Measurements from ENCODE around the gene CCL20.

The CCL20 gene

DNA sequence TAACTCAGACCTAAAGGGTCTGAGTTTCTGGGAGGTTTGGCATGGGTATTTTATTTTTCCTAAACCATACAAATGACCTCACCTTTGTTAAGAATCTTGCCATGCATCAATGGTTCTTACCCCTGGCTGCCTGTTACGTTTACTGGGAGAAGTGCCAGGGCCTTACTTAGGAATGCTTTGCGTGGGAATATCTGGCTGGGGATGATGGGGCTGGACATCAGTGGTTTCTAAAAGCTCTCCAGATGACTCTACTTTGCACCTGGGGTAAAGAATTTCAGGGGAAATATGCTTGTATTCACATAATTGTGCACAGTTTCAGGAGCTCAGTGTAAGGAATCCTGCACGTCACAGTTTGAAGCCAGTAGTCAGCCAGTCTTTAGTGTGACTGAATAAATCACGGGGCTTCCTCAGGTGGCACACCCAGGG lies 39.6 kb downstream of the CCL20 start:
- no peaks in the 10 kb centered on the region for H4K20me1 ChIP-seq (ENCODE audit: control insufficient read depth, insufficient read depth, low read depth, low read length)
- no peaks in the 10 kb centered on the region for H3K9me3 ChIP-seq (ENCODE audit: control insufficient read depth, insufficient read depth, low read length)
- H3K9me2 ChIP-seq (replicated peaks; ENCODE audit: control insufficient read depth, low read length) = no peaks in the 10 kb centered on the region
- no peak overlapping the region for H3K4me2 ChIP-seq (ENCODE audit: low read length)
- no peaks in the 10 kb centered on the region for H3K36me3 ChIP-seq (ENCODE audit: control insufficient read depth, low read length)
- H3F3A ChIP-seq (ENCODE audit: control insufficient read depth, insufficient read depth) = no peaks in the 10 kb centered on the region
- H3K27me3 ChIP-seq (ENCODE audit: control insufficient read depth, low read length) = no peaks in the 10 kb centered on the region
- no peak overlapping the region for H3K27ac ChIP-seq (ENCODE audit: low read depth, low read length)
- no peak overlapping the region for H3K4me3 ChIP-seq (ENCODE audit: low read length)
- H3K4me1 ChIP-seq (ENCODE audit: control insufficient read depth, low read length) = no peaks in the 10 kb centered on the region
- H3K79me2 ChIP-seq (ENCODE audit: control insufficient read depth, low read length) = no peaks in the 10 kb centered on the region
- TF ChIP-seq, protein P1, sequence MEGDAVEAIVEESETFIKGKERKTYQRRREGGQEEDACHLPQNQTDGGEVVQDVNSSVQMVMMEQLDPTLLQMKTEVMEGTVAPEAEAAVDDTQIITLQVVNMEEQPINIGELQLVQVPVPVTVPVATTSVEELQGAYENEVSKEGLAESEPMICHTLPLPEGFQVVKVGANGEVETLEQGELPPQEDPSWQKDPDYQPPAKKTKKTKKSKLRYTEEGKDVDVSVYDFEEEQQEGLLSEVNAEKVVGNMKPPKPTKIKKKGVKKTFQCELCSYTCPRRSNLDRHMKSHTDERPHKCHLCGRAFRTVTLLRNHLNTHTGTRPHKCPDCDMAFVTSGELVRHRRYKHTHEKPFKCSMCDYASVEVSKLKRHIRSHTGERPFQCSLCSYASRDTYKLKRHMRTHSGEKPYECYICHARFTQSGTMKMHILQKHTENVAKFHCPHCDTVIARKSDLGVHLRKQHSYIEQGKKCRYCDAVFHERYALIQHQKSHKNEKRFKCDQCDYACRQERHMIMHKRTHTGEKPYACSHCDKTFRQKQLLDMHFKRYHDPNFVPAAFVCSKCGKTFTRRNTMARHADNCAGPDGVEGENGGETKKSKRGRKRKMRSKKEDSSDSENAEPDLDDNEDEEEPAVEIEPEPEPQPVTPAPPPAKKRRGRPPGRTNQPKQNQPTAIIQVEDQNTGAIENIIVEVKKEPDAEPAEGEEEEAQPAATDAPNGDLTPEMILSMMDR (IDR thresholded peaks at IDR 0.05; ENCODE audit: low read depth, low read length, poor library complexity, severe bottlenecking) = no peak
- TF ChIP-seq EZH2phosphoT487 (IDR thresholded peaks at IDR 0.05; ENCODE audit: borderline replicate concordance, low read length) = no peak

DNA sequence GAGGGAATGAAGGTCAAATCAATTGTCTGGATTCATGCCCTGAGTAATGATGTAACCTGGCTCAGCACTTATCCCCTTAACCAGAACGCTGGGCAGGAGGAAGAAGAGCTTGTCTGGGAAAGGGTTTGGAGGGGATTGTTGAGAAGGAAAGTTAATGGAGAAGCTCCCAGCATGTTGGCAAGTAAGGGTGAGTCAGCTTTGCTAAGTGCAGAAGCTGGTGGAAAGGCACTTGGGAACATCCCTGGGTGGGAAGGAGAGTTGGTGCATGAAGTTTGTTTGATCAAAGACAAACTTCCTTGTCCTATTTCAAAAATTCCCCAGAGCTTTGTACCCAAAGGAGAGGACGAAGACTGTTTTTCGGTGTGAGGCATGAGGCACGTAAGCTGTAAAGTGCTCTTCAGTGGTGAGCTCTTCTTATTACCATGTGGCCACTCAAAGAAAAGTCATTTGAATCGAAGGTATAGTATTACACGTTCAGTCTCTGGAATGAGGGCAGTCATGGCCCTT lies 40.2 kb downstream of the CCL20 start:
- H4K20me1 ChIP-seq (ENCODE audit: control insufficient read depth, insufficient read depth, low read depth, low read length) = no peaks in the 10 kb centered on the region
- H3K4me2 ChIP-seq (ENCODE audit: low read length) = no peak overlapping the region
- no peaks in the 10 kb centered on the region for H3K4me1 ChIP-seq (ENCODE audit: control insufficient read depth, low read length)
- H3K9me3 ChIP-seq (ENCODE audit: control insufficient read depth, insufficient read depth, low read length) = no peaks in the 10 kb centered on the region
- no peaks in the 10 kb centered on the region for H3K27me3 ChIP-seq (ENCODE audit: control insufficient read depth, low read length)
- H3K9me2 ChIP-seq (replicated peaks; ENCODE audit: control insufficient read depth, low read length) = no peaks in the 10 kb centered on the region
- H3K4me3 ChIP-seq (ENCODE audit: low read length) = no peak overlapping the region
- no peaks in the 10 kb centered on the region for H3K79me2 ChIP-seq (ENCODE audit: control insufficient read depth, low read length)
- TF ChIP-seq, protein P1 (IDR thresholded peaks at IDR 0.05; ENCODE audit: low read depth, low read length, poor library complexity, severe bottlenecking) = no peak
- TF ChIP-seq EZH2phosphoT487 (IDR thresholded peaks at IDR 0.05; ENCODE audit: borderline replicate concordance, low read length) = no peak
- no peaks in the 10 kb centered on the region for H3F3A ChIP-seq (ENCODE audit: control insufficient read depth, insufficient read depth)
- no peak overlapping the region for H3K27ac ChIP-seq (ENCODE audit: low read depth, low read length)
- no peaks in the 10 kb centered on the region for H3K36me3 ChIP-seq (ENCODE audit: control insufficient read depth, low read length)

DNA sequence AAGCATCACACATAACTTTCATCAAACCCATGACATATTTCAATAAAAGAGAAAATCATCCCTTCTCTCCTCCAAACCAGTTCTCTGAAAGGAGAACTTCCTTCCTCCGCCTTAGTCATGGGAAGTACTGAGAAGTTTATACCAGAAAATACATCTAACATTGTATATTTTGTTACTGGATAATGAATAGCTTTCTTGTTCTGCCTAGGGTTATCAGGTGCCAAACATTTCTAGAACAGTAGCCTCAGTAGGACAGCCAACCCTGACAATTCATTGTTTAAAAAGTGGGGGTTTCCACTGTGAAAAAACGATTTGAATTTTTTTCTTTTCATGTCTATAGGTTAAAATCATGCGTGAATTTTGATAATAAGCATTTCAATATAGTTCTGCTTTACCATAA lies 41.8 kb downstream of the CCL20 start:
- H3K9me3 ChIP-seq (ENCODE audit: control insufficient read depth, insufficient read depth, low read length) = no peaks in the 10 kb centered on the region
- no peaks in the 10 kb centered on the region for H3K9me2 ChIP-seq (replicated peaks; ENCODE audit: control insufficient read depth, low read length)
- H3K4me2 ChIP-seq (ENCODE audit: low read length) = no peak overlapping the region
- no peaks in the 10 kb centered on the region for H3K27me3 ChIP-seq (ENCODE audit: control insufficient read depth, low read length)
- H4K20me1 ChIP-seq (ENCODE audit: control insufficient read depth, insufficient read depth, low read depth, low read length) = no peaks in the 10 kb centered on the region
- H3K4me1 ChIP-seq (ENCODE audit: control insufficient read depth, low read length) = no peaks in the 10 kb centered on the region
- no peaks in the 10 kb centered on the region for H3K79me2 ChIP-seq (ENCODE audit: control insufficient read depth, low read length)
- H3K36me3 ChIP-seq (ENCODE audit: control insufficient read depth, low read length) = no peaks in the 10 kb centered on the region
- H3K4me3 ChIP-seq (ENCODE audit: low read length) = no peak overlapping the region
- no peaks in the 10 kb centered on the region for H3F3A ChIP-seq (ENCODE audit: control insufficient read depth, insufficient read depth)
- TF ChIP-seq, protein P1 (IDR thresholded peaks at IDR 0.05; ENCODE audit: low read depth, low read length, poor library complexity, severe bottlenecking) = no peak
- no peak for TF ChIP-seq EZH2phosphoT487 (IDR thresholded peaks at IDR 0.05; ENCODE audit: borderline replicate concordance, low read length)
- no peak overlapping the region for H3K27ac ChIP-seq (ENCODE audit: low read depth, low read length)

Data from DOHH2 (cell line).